ENCODE results near the gene AMZ2. TPM values are rescaled to one million over a fixed set of nuclear protein-coding genes. Genes with fewer than 3 reads are reported as not detected.
"Not testable (repeated sequence)": the region's sequence is repeated elsewhere in the genome, so short reads cannot be mapped to it uniquely, and the experiment has no call there.

AMZ2 gene
- total and polyA plus RNA-seq, 2 experiments from 2014 or later, result 69.2 to 122 TPM

DNA sequence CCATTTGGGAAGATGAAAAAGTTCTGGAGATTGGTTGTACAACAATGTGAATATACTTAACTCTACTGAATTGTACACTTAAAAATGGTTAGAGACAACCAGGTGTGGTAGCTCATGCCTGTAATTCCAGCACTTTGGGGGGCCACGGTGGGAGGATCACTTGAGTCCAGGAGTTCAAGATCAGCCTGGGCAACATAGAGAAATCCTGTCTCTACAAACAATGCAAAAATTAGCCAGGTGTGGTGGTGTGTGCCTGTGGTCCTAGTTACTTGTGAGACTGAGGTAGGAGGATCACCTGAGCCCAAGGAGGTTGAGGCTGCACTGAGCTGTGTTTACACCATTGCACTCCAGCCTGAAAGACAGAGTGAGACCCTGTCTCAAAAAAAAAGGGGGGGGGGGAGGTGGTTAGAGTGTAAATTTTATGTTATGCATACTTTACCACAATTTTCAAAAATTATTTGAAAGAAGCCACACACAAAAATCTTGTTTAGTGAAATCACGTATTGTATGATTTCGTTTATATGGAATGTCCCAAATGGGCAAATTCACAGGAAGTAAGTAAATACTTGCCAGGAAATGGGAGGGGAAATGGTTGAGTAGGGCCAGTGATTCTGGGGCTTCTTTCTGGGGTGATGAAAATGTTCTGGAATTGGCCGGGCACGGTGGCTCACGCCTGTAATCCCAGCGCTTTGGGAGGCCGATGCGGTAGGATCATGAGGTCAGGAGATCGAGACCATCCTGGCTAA lies 37.1 kb upstream of the AMZ2 start:
- Histone ChIP-seq H3K9me3 (ENCODE audit: low read depth) (no peaks in the 10 kb centered on the region), H3K36me3 (peaks cover 6% of the 10 kb centered on the region), H3K4me3 (no peak overlapping the region), H3K27ac (no peak overlapping the region), H3K4me1 (ENCODE audit: low read depth) (no peaks in the 10 kb centered on the region), H3K27me3 (no peaks in the 10 kb centered on the region)
- TF ChIP-seq, protein P1, sequence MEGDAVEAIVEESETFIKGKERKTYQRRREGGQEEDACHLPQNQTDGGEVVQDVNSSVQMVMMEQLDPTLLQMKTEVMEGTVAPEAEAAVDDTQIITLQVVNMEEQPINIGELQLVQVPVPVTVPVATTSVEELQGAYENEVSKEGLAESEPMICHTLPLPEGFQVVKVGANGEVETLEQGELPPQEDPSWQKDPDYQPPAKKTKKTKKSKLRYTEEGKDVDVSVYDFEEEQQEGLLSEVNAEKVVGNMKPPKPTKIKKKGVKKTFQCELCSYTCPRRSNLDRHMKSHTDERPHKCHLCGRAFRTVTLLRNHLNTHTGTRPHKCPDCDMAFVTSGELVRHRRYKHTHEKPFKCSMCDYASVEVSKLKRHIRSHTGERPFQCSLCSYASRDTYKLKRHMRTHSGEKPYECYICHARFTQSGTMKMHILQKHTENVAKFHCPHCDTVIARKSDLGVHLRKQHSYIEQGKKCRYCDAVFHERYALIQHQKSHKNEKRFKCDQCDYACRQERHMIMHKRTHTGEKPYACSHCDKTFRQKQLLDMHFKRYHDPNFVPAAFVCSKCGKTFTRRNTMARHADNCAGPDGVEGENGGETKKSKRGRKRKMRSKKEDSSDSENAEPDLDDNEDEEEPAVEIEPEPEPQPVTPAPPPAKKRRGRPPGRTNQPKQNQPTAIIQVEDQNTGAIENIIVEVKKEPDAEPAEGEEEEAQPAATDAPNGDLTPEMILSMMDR (IDR thresholded peaks at IDR 0.05; ENCODE audit: low read depth, low read length), result no peak
- DNase-seq (ENCODE audit: low read depth in 1 of 2, low spot score in 1 of 2), result no peak

DNA sequence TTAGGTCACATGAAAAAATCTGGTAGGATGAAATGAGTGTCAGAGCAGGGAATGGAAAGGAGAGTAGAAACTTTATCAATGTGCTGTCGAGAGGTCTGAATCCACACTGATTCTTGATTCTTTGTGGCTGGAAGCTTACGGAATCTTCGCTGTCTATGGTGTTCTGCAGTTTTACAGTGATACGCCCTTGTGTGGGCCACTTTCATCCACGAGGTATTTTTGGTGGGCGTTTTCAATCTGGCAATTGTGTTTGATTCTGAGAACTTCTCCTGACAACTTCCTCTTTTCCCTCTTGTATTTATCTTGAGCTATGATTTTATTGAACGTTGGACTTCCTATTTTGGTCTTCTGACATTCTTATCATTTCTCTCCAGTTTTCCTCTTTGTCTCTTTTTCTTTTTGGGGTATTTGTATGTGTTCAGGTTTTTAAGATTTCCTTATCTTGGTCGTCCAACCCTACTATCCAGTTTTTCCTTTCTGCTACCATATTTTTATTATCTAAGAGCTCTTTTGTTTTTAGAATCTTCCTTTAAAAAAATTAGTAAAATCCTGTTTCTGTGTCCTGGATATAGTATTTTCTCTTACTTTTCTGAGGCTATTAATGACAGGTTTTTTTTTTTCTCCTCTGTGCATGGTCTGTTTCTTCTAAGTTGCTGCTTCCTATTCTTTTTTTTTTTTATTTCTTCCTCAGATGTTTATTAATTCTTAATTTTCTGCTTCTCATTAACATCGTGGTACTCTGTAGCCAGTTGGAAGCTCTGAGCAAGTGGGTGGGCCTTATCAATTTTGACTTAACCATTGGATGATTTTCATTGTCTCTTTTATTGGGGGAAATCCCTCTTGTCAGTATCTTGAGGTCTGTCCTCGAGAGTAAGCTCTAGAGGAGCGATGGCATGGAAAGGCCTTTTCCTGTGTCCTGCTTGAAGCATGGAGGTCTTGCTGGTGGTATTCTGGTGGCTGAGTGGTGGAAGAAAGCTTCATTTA lies 34.1 kb upstream of the AMZ2 start:
- not testable (repeated sequence) for H3K4me1 ChIP-seq (ENCODE audit: low read depth); H3K36me3 ChIP-seq; DNase-seq (ENCODE audit: low read depth in 1 of 2, low spot score in 1 of 2); H3K27me3 ChIP-seq; H3K9me3 ChIP-seq (ENCODE audit: low read depth); H3K4me3 ChIP-seq; H3K27ac ChIP-seq

DNA sequence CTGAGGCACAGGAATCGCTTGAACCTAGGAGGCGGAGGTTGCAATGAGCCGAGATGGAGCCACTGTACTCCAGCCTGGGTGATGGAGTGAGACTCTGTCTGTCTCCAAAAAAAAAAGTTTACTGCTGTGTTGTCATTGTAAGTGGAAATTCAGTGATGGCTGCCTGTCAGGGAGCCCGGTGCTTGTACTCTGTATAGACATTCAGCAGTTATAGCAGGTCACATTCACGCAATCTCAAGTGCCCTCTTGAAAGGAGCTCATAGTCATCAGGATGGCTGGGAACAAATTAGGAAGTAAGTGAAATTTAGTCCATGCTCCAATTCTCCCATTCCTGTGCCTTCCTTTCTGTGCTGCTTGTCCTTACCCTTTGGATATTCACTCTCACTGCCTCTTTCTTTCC lies 32.4 kb upstream of the AMZ2 start:
- not testable (repeated sequence) for H3K9me3 ChIP-seq (ENCODE audit: low read depth); H3K27me3 ChIP-seq; H3K4me1 ChIP-seq (ENCODE audit: low read depth); H3K4me3 ChIP-seq; H3K27ac ChIP-seq; H3K36me3 ChIP-seq
- DNase-seq (ENCODE audit: low read depth in 1 of 2, low spot score in 1 of 2), result peak in 1 of 2 donors; percentile 65

DNA sequence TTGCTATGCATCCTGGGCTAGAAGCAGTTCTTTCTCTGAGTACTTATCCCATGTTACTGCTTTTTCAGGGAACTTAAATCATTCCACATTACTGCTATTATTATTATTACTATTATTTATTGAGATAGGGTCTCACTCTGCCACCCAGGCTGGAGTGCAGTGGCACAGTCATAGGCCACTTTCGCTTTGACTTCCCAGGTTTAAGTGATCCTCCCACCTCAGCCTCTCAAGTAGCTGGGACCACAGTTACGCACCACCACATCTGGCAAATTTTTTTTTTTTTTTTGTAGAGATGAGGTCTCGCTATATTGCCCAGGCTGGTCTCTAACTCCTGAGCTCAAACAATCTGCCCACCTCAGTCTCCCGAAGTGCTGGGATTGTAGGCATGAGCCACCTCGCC lies 28.4 kb upstream of the AMZ2 start:
- not testable (repeated sequence) for H3K4me1 ChIP-seq (ENCODE audit: low read depth); H3K4me3 ChIP-seq; H3K36me3 ChIP-seq; DNase-seq (ENCODE audit: low read depth in 1 of 2, low spot score in 1 of 2); H3K27me3 ChIP-seq; H3K27ac ChIP-seq; H3K9me3 ChIP-seq (ENCODE audit: low read depth)

DNA sequence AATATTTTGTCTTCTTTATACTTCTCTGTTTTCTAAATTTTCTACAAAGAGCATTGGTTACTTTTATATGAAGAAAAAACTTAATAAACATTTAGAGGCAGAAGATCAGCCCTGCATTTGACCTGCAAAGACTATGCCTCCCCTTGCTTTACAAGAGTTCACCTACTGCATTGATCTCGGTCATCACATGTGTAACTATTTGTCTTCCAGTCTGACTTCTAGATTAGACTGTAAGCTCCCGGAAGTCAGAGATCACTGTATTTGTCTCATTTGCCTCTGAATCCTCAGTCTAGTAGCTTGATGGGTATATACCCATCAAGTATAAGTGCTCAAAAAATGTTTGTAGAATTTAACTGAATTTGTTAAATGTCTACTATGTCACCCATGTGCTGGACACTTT lies 27.7 kb upstream of the AMZ2 start:
- not testable (repeated sequence) for H3K36me3 ChIP-seq; H3K27me3 ChIP-seq; H3K4me3 ChIP-seq; H3K27ac ChIP-seq; H3K9me3 ChIP-seq (ENCODE audit: low read depth); H3K4me1 ChIP-seq (ENCODE audit: low read depth); DNase-seq (ENCODE audit: low read depth in 1 of 2, low spot score in 1 of 2)

DNA sequence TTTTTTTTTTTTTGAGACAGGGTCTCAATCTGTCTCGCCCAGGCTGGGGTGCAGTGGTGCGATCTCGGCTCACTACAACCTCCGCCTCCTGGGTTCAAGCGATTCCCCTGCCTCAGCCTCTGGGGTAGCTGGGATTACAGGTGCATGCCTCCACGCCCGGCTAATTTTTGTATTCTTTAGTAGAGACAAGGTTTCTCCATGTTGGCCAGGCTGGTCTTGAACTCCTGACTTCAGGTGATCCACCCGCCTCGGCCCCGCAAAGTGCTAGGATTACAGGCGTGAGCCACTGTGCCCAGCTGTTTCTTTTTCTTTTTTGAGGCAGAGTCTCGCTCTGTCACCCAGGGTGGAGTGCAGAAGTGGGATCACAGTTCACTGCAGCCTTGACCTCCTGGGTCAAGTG lies 27.1 kb upstream of the AMZ2 start:
- not testable (repeated sequence) for H3K4me3 ChIP-seq; H3K36me3 ChIP-seq; H3K27me3 ChIP-seq; DNase-seq (ENCODE audit: low read depth in 1 of 2, low spot score in 1 of 2); H3K9me3 ChIP-seq (ENCODE audit: low read depth); H3K27ac ChIP-seq; H3K4me1 ChIP-seq (ENCODE audit: low read depth)

DNA sequence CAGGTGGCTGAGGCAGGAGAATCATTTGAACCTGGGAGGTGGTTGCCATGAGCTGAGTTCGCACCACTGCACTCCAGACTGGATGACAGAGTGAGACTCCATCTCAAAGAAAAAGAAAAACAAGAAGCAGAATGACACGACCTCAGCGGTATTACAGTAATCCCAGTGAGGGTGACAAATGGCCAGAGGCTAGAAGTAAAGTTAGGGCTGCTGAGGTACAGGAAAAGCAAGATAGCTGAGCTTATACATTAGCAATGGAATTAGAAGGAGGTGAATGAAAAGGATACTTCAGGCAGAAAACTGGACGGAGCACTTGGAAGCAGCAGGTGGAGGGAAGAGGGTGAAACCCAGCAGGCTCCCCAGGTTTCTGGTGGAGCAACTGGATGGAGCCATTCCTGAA lies 26.1 kb upstream of the AMZ2 start:
- no peaks in the 10 kb centered on the region for H3K36me3 ChIP-seq
- DNase-seq (ENCODE audit: low read depth in 1 of 2, low spot score in 1 of 2), result no peak
- no peaks in the 10 kb centered on the region for H3K4me1 ChIP-seq (ENCODE audit: low read depth)
- TF ChIP-seq, protein P1 (IDR thresholded peaks at IDR 0.05; ENCODE audit: low read depth, low read length), result no peak
- no peaks in the 10 kb centered on the region for H3K9me3 ChIP-seq (ENCODE audit: low read depth)
- H3K27me3 ChIP-seq, result no peaks in the 10 kb centered on the region
- no peak overlapping the region for H3K4me3 ChIP-seq
- no peak overlapping the region for H3K27ac ChIP-seq

DNA sequence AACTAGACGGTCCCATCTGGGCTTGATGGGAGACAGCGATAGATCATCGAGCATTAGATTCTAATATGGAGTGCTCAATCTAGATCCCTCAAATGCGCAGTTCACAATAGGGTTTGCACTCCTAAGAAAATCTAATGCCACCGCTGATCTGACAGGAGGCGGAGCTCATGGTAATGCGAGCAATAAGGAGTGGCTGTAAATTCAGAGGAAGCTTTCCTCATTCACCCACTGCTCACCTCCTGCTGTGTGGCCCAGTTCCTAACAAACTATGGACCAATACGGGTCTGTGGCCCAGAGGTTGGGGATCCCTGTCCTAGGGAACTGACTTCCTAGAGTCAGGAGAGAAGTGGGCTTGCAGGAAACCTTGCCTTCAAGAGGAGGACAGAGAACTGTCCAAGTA lies 25.2 kb upstream of the AMZ2 start:
- H3K4me1 ChIP-seq (ENCODE audit: low read depth), result no peaks in the 10 kb centered on the region
- DNase-seq (ENCODE audit: low read depth in 1 of 2, low spot score in 1 of 2), result no peak
- no peaks in the 10 kb centered on the region for H3K36me3 ChIP-seq
- TF ChIP-seq, protein P1 (IDR thresholded peaks at IDR 0.05; ENCODE audit: low read depth, low read length), result no peak
- no peak overlapping the region for H3K27ac ChIP-seq
- no peak overlapping the region for H3K4me3 ChIP-seq
- H3K27me3 ChIP-seq, result no peaks in the 10 kb centered on the region
- H3K9me3 ChIP-seq (ENCODE audit: low read depth), result no peaks in the 10 kb centered on the region

DNA sequence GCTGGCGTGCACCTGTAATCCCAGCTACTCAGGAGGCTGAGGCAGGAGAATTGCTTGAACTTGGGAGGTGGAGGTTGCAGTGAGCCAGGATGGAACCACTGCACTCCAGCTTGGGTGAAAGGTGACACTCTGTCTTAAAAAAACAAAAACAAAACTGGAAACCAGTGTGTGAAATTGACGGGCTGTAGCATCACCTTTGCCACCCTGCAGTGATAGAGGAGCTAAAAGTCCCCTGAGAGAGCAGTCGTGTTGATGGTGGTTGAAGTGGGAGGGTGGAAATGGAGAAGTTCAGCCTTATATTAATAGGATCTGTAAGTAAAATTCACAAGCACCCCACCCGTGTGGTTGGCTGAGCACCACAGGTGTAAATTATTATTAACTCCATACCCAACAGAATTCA lies 22.8 kb upstream of the AMZ2 start:
- not testable (repeated sequence) for H3K27ac ChIP-seq; H3K4me3 ChIP-seq; H3K9me3 ChIP-seq (ENCODE audit: low read depth); H3K27me3 ChIP-seq; H3K36me3 ChIP-seq; DNase-seq (ENCODE audit: low read depth in 1 of 2, low spot score in 1 of 2); H3K4me1 ChIP-seq (ENCODE audit: low read depth)

DNA sequence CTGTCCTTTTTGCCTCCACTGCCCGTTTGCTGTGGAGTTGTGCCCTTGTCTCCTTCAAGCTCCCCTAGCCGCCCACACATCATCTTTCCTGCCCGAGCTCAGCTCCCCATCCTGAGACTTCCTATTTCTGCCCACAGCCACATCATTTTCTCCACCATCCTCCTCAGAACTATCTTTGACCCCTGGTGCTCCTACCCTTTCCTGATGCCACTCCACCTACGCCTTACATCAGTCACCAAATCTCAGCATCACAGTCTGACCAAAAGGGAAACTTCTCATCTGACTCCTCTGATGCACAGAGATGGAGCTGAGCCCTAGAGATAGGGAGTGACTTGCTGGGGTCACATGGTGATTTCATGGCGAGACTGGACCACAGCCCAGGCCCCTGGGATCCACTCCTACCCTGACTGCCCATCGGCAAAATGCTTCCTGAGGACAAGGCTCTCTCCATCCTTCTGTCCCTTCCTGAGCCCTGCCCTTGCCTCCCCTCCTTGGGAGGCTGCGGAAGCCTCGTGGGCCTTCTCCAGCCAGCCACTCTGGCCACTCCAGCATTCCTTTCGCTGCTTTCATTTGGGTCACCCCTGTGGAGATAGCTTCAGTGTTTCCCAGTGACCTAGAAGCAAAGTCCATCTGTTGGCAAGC lies 19.7 kb upstream of the AMZ2 start:
- DNase-seq (ENCODE audit: low read depth in 1 of 2, low spot score in 1 of 2), result not testable (repeated sequence)

More for the DNA sequence above, 19.7 kb upstream of the AMZ2 start:
- H3K27ac ChIP-seq; H3K4me1 ChIP-seq (ENCODE audit: low read depth); H3K4me3 ChIP-seq; H3K36me3 ChIP-seq; H3K9me3 ChIP-seq (ENCODE audit: low read depth); H3K27me3 ChIP-seq: not testable (repeated sequence)
